HepG2 (cell line): ENCODE results near the gene CCDC197. TPM values are rescaled to one million over a fixed set of nuclear protein-coding genes. Genes with fewer than 3 reads are reported as not detected.

Source experiments
- ATAC-seq: fragments of 200-7000 bp; cut with Tn5 transposase; 3 replicates; pipeline ENCODE4 v1.9.1; 2020; ENCODE audit warnings: mild to moderate bottlenecking, moderate library complexity
- BruUV-seq: library from RNA; stranded (reverse); fragments of 400-500 nt; replicated peaks from 2 replicates; lab custom pipeline; 2021; lab: Mats Ljungman, UMichigan
- CTCF ChIA-PET: fragments of 300-600 bp; formaldehyde crosslinking; extraction: SDS; loops from one replicate; lab custom pipeline; 2021; ENCODE audit warnings: low total read pairs, inconsistent platforms, low intra/inter-chr PET ratio; lab: Yijun Ruan, JAX
- POLR2A ChIA-PET: fragments of 350-600 bp; sonication (Branson Sonifier 250); formaldehyde crosslinking; loops from one replicate; lab custom pipeline; 2020; ENCODE audit warnings: antibody characterized with exemption, inconsistent platforms; lab: Yijun Ruan, JAX
- DNase-seq: peaks from one replicate; pipeline ENCODE4 v3.0.0-alpha.2; 2015; ENCODE audit warnings: low spot score
- FAIRE-seq: peaks from 3 replicates; lab custom pipeline; 2011; peaks lifted over from hg19 to GRCh38; lab: Jason Lieb, UNC
- H2AFZ ChIP-seq: one replicate; pipeline ENCODE4 v1.6.1; 2011; ENCODE audit warnings: low read length, inconsistent platforms
- H3K27ac ChIP-seq: fragments of 300-600 bp; 3 replicates; pipeline ENCODE4 v1.8.0; 2011; ENCODE audit warnings: mixed run types, mild to moderate bottlenecking, mixed read lengths, low read length, inconsistent platforms; ENCODE audit not compliant: insufficient read depth; ENCODE audit errors: extremely low read length
- H3K27me3 ChIP-seq, 2 experiments: fragments of 200-600 bp in 1 of 2; 2 replicates in 1 of 2; 3 replicates in 1 of 2; pipeline versions ENCODE4 v1.6.0 to v1.8.0; 2011; ENCODE audit warnings: low read length in 2 of 2, mild to moderate bottlenecking in 2 of 2, moderate library complexity in 2 of 2, inconsistent platforms in 1 of 2; ENCODE audit not compliant: insufficient read depth in 2 of 2, control insufficient read depth in 1 of 2
- H3K36me3 ChIP-seq, 2 experiments: fragments of 200-600 bp in 1 of 2; replicated peaks in 1 of 2; 2 replicates in 1 of 2; 3 replicates in 1 of 2; pipeline versions ENCODE4 v1.5.1 to v1.8.0; 2011; ENCODE audit warnings: low read length in 2 of 2, inconsistent platforms in 1 of 2; ENCODE audit not compliant: insufficient read depth in 2 of 2, control insufficient read depth in 1 of 2
- H3K4me1 ChIP-seq: 2 replicates; pipeline ENCODE4 v1.5.1; 2012; ENCODE audit warnings: low read length, inconsistent platforms; ENCODE audit not compliant: insufficient read depth
- H3K4me2 ChIP-seq: 2 replicates; pipeline ENCODE4 v1.6.0; 2011; ENCODE audit warnings: low read depth, low read length, inconsistent platforms
- H3K4me3 ChIP-seq, 3 experiments: fragments of 200-600 bp in 1 of 3; sonication (generic), shearing (Covaris generic) in 1 of 3; replicated peaks in 1 of 3; 2 replicates each; pipeline ENCODE4 v1.5.1; 2011 to 2016; ENCODE audit warnings: low read length in 3 of 3, inconsistent platforms in 2 of 3, low read depth in 2 of 3, mild to moderate bottlenecking in 2 of 3, control low read depth in 1 of 3, mixed read lengths in 1 of 3; ENCODE audit not compliant: insufficient read depth in 1 of 3
- H3K79me2 ChIP-seq: one replicate; pipeline ENCODE4 v1.6.1; 2011; ENCODE audit warnings: low read length, inconsistent platforms; ENCODE audit not compliant: insufficient read depth
- H3K9ac ChIP-seq: 2 replicates; pipeline ENCODE4 v1.6.0; 2011; ENCODE audit warnings: mild to moderate bottlenecking, low read depth, low read length, inconsistent platforms; ENCODE audit not compliant: insufficient read depth
- H3K9me3 ChIP-seq: 2 replicates; pipeline ENCODE4 v1.5.1; 2012; ENCODE audit warnings: mild to moderate bottlenecking, low read length
- H4K20me1 ChIP-seq: 2 replicates; pipeline ENCODE4 v1.6.0; 2011; ENCODE audit warnings: inconsistent platforms, mild to moderate bottlenecking, low read length, moderate library complexity; ENCODE audit not compliant: insufficient read depth
- CEBPZ ChIP-seq: IDR thresholded peaks from 2 replicates; pipeline ENCODE4 v1.6.1; 2012; ENCODE audit warnings: low read length, improper control_type of control experiment
- E2F2 ChIP-seq: sonication (generic); formaldehyde crosslinking; IDR thresholded peaks from 2 replicates; pipeline ENCODE4 v1.4.0; 2020; ENCODE audit warnings: missing genetic modification reagents, borderline replicate concordance
- MAFK ChIP-seq, 2 experiments: IDR thresholded peaks in 1 of 2; conservative IDR thresholded peaks in 1 of 2; 2 replicates each; pipeline ENCODE4 v1.6.1; 2011; ENCODE audit warnings: improper control_type of control experiment in 2 of 2, low read length in 2 of 2
- PCBP2 ChIP-seq: fragments of 200-400 bp; formaldehyde crosslinking; optimal IDR thresholded peaks from 2 replicates; pipeline ENCODE3; 2018; ENCODE audit warnings: low read length, low read depth; ENCODE audit not compliant: poor library complexity, severe bottlenecking
- TERF1 ChIP-seq: sonication (generic); formaldehyde crosslinking; IDR thresholded peaks from 2 replicates; pipeline ENCODE4 v1.8.0; 2022; ENCODE audit warnings: mild to moderate bottlenecking, missing genetic modification reagents, moderate library complexity
- XBP1 ChIP-seq: sonication (generic); formaldehyde crosslinking; IDR thresholded peaks from 2 replicates; pipeline ENCODE4 v1.5.0; 2020; ENCODE audit warnings: missing genetic modification reagents
- ZBTB44 ChIP-seq: sonication (generic); formaldehyde crosslinking; IDR thresholded peaks from 2 replicates; pipeline ENCODE4 v1.4.0; 2020; ENCODE audit warnings: missing genetic modification reagents
- ZFP36 ChIP-seq: fragments of 150-350 bp; IDR thresholded peaks from 2 replicates; pipeline ENCODE4 v1.6.1; 2018; ENCODE audit warnings: borderline replicate concordance, low read length, low read depth; ENCODE audit not compliant: partially characterized antibody
- ZIK1 ChIP-seq: sonication (generic); formaldehyde crosslinking; IDR thresholded peaks from 2 replicates; pipeline ENCODE4 v1.5.0; 2020; ENCODE audit warnings: mild to moderate bottlenecking, low read depth, missing genetic modification reagents, borderline replicate concordance
- ZNF282 ChIP-seq: fragments of 450-650 bp; IDR thresholded peaks from 2 replicates; pipeline ENCODE4 v1.6.1; 2018; ENCODE audit not compliant: partially characterized antibody
- ZNF296 ChIP-seq: sonication (generic); formaldehyde crosslinking; conservative IDR thresholded peaks from 2 replicates; pipeline ENCODE4 v1.5.0; 2020; ENCODE audit warnings: mild to moderate bottlenecking, missing genetic modification reagents
- ZNF44 ChIP-seq: sonication (generic); formaldehyde crosslinking; IDR thresholded peaks from 2 replicates; pipeline ENCODE4 v1.5.1; 2020; ENCODE audit warnings: mild to moderate bottlenecking, missing genetic modification reagents
- WGBS: methylation state at CpG from one replicate; pipeline ENCODE4 v1.1.6; 2017; ENCODE audit warnings: low lambda C conversion rate; 5-methylcytosine and 5-hydroxymethylcytosine counted together
- in situ Hi-C: cut with HindIII; loops from 2 replicates; pipeline ENCODE4 v1.10.0; 2017; ENCODE audit warnings: low pct_unique_long_range_greater_than_20kb; ENCODE audit not compliant: extremely low pct_ligation_motif_present
- intact Hi-C: fragments of 100-400 bp; cut with micrococcal nuclease; formaldehyde crosslinking; loops from one replicate; pipeline ENCODE4 v1.10.0; 2022; ENCODE audit not compliant: unreplicated experiment
- polyA plus RNA-seq, 8 experiments: library from polyadenylated mRNA; depleted of rRNA in 3 of 8; stranded (reverse) in 7 of 8; unstranded in 1 of 8; fragments of >200 nt; fragmentation: Illumina TruSeq in 4 of 8; extraction: Trizol in 4 of 8; gene quantifications; 2 replicates each; pipeline versions ENCODE4 v1.2.1 to v1.2.3, GENCODE V29; 2011 to 2016; ENCODE audit warnings: low read depth in 4 of 8, missing spikeins in 1 of 8, mixed read lengths in 1 of 8; ENCODE audit not compliant: insufficient read depth in 1 of 8
- total RNA-seq, 5 experiments: library from RNA; depleted of rRNA; stranded (reverse); fragments of >200 nt; fragmentation: Illumina TruSeq; extraction: Trizol; gene quantifications; 2 replicates each; pipeline ENCODE4 v1.2.3, GENCODE V29; 2016; ENCODE audit warnings: low read depth in 1 of 5

The CCDC197 gene
- total and polyA plus RNA-seq, 2 of the 13 experiments (the other 11 are each of a cell fraction or from before 2014, with no cell fraction given), result 0.11 to 0.13 TPM

- ChIA-PET CTCF (no interaction called here), POLR2A (no interaction called here)
- DNase-seq (no peak), FAIRE-seq (no peak), ATAC-seq (no peak)
- 27% methylated on average over 6 of the region's 11 CpGs for WGBS
- H3K4me1 ChIP-seq, result peaks cover 53% of the 10 kb centered on the region
- H3K27ac ChIP-seq, result no peak overlapping the region
- peaks cover 8 to 55% of the 10 kb centered on the region in 2 experiments for H3K27me3 ChIP-seq
- in situ Hi-C loops (no loop called here), intact Hi-C loops (no loop called here)
- H3K36me3 ChIP-seq, result no peaks in the 10 kb centered on the region
- no peak overlapping the region for H3K9ac ChIP-seq
- no peak overlapping the region for H3K4me2 ChIP-seq
- no peaks in the 10 kb centered on the region for H4K20me1 ChIP-seq
- H3K79me2 ChIP-seq, result no peaks in the 10 kb centered on the region
- no peak overlapping the region for H2AFZ ChIP-seq
- no peaks in the 10 kb centered on the region for H3K9me3 ChIP-seq
- BruUV-seq, result no TSS peak
- H3K4me3 ChIP-seq, result no peak overlapping the region
- no peak for TF ChIP-seq ZFP36
- TF ChIP-seq PCBP2, result no peak
- TF ChIP-seq ZBTB44, result no peak
- no peak for TF ChIP-seq E2F2 (CRISPR knock-in tag)
- TF ChIP-seq ZIK1 (CRISPR knock-in tag), result no peak
- no peak for TF ChIP-seq TERF1 (CRISPR knock-in tag)
- TF ChIP-seq ZNF44 (CRISPR knock-in tag), result no peak
- TF ChIP-seq ZNF282, result no peak
- TF ChIP-seq MAFK (conservative IDR thresholded peaks at IDR 0.05 in 1 of 2, IDR thresholded peaks at IDR 0.05 in 1 of 2; ENCODE audit: low read length in 2 of 2), result no peak
- no peak for TF ChIP-seq XBP1 (CRISPR knock-in tag)
- no peak for TF ChIP-seq CEBPZ
- no peak for TF ChIP-seq ZNF296 (CRISPR knock-in tag)
Measured at GRCh38 chr14:93977790-93978581, 19.1 kb upstream of the CCDC197 start.
